K562 (cell line): ENCODE measurements around the gene CELA3B. TPM values are rescaled to one million over a fixed set of nuclear protein-coding genes. Genes with fewer than 3 reads are reported as not detected.

Experiments used
- ARID1B ChIP-seq: fragments of 450-650 bp; IDR thresholded peaks from 2 replicates; pipeline ENCODE4 v1.6.1; 2016; ENCODE audit warnings: antibody characterized with exemption, mild to moderate bottlenecking, inconsistent platforms
- BCLAF1 ChIP-seq, 2 experiments: fragments of 450-650 bp in 1 of 2; IDR thresholded peaks; 2 replicates each; pipeline ENCODE4 v1.6.1; 2011 to 2017; ENCODE audit warnings: low read depth in 2 of 2, antibody characterized with exemption in 1 of 2, borderline replicate concordance in 1 of 2, low read length in 1 of 2, mild to moderate bottlenecking in 1 of 2, mixed read lengths in 1 of 2; ENCODE audit not compliant: control insufficient read depth in 1 of 2
- CBFB ChIP-seq: sonication (generic); formaldehyde crosslinking; IDR thresholded peaks from 2 replicates; pipeline ENCODE4 v1.4.0; 2020; ENCODE audit warnings: mild to moderate bottlenecking, missing genetic modification reagents
- DPF2 ChIP-seq: fragments of 450-650 bp; IDR thresholded peaks from 2 replicates; pipeline ENCODE4 v1.6.1; 2016
- FOXJ2 ChIP-seq: fragments of 200-800 bp; sonication (Bioruptor generic); IDR thresholded peaks from 2 replicates; pipeline ENCODE4 v1.6.1; 2016; ENCODE audit warnings: missing genetic modification characterization, missing compliant biosample characterization
- GABPA ChIP-seq: fragments of 200-800 bp; sonication (Bioruptor generic); conservative IDR thresholded peaks from 2 replicates; pipeline ENCODE4 v1.6.1; 2016; ENCODE audit warnings: low read depth, missing genetic modification characterization, missing compliant biosample characterization
- JUN ChIP-seq, 2 experiments: sonication (generic) in 1 of 2; formaldehyde crosslinking in 1 of 2; IDR thresholded peaks; 2 replicates each; pipeline versions ENCODE4 v1.6.1 to v1.8.0; 2012 to 2022; ENCODE audit warnings: borderline replicate concordance in 2 of 2, mild to moderate bottlenecking in 2 of 2, improper control_type of control experiment in 1 of 2, low read depth in 1 of 2, low read length in 1 of 2, missing genetic modification reagents in 1 of 2
- MTA2 ChIP-seq: fragments of 450-650 bp; IDR thresholded peaks from 2 replicates; pipeline ENCODE4 v1.6.1; 2016; ENCODE audit warnings: low read depth
- MTA3 ChIP-seq: fragments of 450-650 bp; formaldehyde crosslinking; IDR thresholded peaks from 2 replicates; pipeline ENCODE4 v1.6.1; 2017; ENCODE audit warnings: mild to moderate bottlenecking, borderline replicate concordance
- NFIC ChIP-seq: fragments of 450-650 bp; IDR thresholded peaks from 2 replicates; pipeline ENCODE4 v1.6.1; 2017; ENCODE audit warnings: mild to moderate bottlenecking, inconsistent platforms
- PTBP1 ChIP-seq: fragments of 200-400 bp; formaldehyde crosslinking; IDR thresholded peaks from 2 replicates; pipeline ENCODE4 v1.6.1; 2017; ENCODE audit warnings: low read depth, low read length
- SMAD4 ChIP-seq: fragments of 250-450 bp; sonication (Bioruptor Pico); conservative IDR thresholded peaks from 2 replicates; pipeline ENCODE4 v1.8.0; 2021; ENCODE audit warnings: inconsistent platforms, mild to moderate bottlenecking, moderate library complexity
- SREBF1 ChIP-seq: fragments of 150-350 bp; IDR thresholded peaks from 2 replicates; pipeline ENCODE4 v1.6.1; 2014; ENCODE audit warnings: antibody characterized with exemption, low read depth, low read length, borderline replicate concordance
- ZNF134 ChIP-seq: fragments of 250-450 bp; sonication (Bioruptor Pico); conservative IDR thresholded peaks from 2 replicates; pipeline ENCODE4 v1.4.0; 2020
- ZNF239 ChIP-seq: fragments of 250-450 bp; sonication (Bioruptor Pico); IDR thresholded peaks from 2 replicates; pipeline ENCODE4 v1.4.0; 2020; ENCODE audit warnings: mild to moderate bottlenecking
- ZNF431 ChIP-seq: sonication (generic); formaldehyde crosslinking; IDR thresholded peaks from 2 replicates; pipeline ENCODE4 v1.8.0; 2022; ENCODE audit warnings: mild to moderate bottlenecking, missing genetic modification reagents
- ZNF561 ChIP-seq: fragments of 450-650 bp; formaldehyde crosslinking; conservative IDR thresholded peaks from 2 replicates; pipeline ENCODE4 v1.4.0; 2020; ENCODE audit warnings: mild to moderate bottlenecking, moderate library complexity
- polyA plus RNA-seq, 8 experiments: library from polyadenylated mRNA; depleted of rRNA in 4 of 8; stranded (reverse) in 5 of 8; unstranded in 3 of 8; fragments of >200 nt; fragmentation: Nextera tagmentation in 2 of 8; fragmentation: Illumina TruSeq in 1 of 8; extraction: Ambion mirVana in 2 of 8; extraction: Trizol in 1 of 8; gene quantifications; 2 replicates each; pipeline versions ENCODE4 v1.2.1 to v1.2.3, GENCODE V29; 2011 to 2014; ENCODE audit warnings: inconsistent platforms in 1 of 8, missing spikeins in 1 of 8
- total RNA-seq, 7 experiments: library from RNA; depleted of rRNA in 6 of 7; stranded (reverse); fragments of >200 nt in 6 of 7; fragmentation: Illumina TruSeq in 2 of 7; extraction: Trizol in 2 of 7; gene quantifications; 2 replicates each; pipeline versions ENCODE4 v1.2.1 to v1.2.3, GENCODE V29; 2011 to 2021; ENCODE audit warnings: low replicate concordance in 1 of 7
- TF ChIP-seq, protein P1 (sequence below): IDR thresholded peaks from 3 replicates; pipeline ENCODE4 v1.6.1; 2011; ENCODE audit warnings: borderline replicate concordance, mild to moderate bottlenecking; ENCODE audit not compliant: insufficient read length, insufficient read depth
- TF ChIP-seq, protein P2 (sequence below): fragments of 450-650 bp; formaldehyde crosslinking; IDR thresholded peaks from 2 replicates; pipeline ENCODE4 v1.4.0; 2020; ENCODE audit warnings: mild to moderate bottlenecking, mixed read lengths
- TF ChIP-seq, protein P3 (sequence below): sonication (generic); formaldehyde crosslinking; IDR thresholded peaks from 2 replicates; pipeline ENCODE4 v1.8.0; 2022; ENCODE audit warnings: missing genetic modification reagents, mild to moderate bottlenecking, borderline replicate concordance

CELA3B gene
- total and polyA plus RNA-seq, 9 of the 15 experiments (the other 6 are each of a cell fraction or from before 2014, with no cell fraction given), result 3.1 TPM; not detected in 8

DNA sequence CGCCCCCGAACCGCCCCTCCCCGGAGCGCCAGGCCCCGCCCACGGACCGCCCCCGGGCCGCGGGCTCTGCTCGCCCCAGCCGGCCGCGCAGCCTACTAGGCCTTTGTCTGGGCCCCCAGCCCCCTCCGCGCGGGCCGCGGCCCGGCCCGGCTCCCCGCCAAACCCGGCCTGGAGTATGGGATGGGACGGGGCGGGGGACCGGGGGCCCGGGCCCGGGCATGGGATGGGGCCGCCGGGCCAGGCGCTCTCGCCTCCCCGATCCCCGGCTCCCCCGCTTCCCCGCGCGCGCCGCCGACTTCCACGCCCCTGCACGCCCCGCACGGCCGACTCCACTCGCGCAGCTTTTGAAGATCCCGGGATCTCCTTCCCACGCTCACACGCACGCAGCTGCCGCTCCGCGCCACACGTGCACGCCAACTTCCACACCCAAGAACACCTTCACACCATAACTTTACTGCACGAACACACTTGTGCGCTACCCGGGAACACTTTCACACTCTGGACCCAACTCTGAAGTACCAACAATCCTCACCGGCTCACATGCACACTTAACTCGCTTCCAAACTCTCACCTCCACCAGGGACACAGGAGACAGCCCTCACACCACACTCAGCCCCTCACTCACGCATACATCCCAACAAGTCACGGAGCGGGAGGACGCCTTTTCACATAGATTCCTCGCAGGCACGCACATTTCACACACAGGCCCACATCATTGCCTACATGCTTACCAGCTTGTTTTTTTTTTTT is 39.3 kb upstream of the CELA3B start (continued):
- TF ChIP-seq ARID1B (peak; percentile 44; the same call in 1 of the 2 replicates), NFIC (peak; percentile 48), ZNF561 (no peak), ZNF134 (CRISPR knock-in tag) (no peak), SMAD4 (CRISPR knock-in tag) (peak; percentile 84), MTA2 (no peak), SREBF1 (no peak), ZNF239 (CRISPR knock-in tag) (no peak), FOXJ2 (no peak), CBFB (CRISPR knock-in tag) (no peak), DPF2 (peak; percentile 76; the same call in 1 of the 2 replicates), GABPA (no peak), ZNF431 (CRISPR knock-in tag) (peak; percentile 34; the same call in 1 of the 2 replicates), PTBP1 (no peak), BCLAF1 (IDR thresholded peaks at IDR 0.05; ENCODE audit: borderline replicate concordance in 1 of 2, control insufficient read depth in 1 of 2, low read depth in 2 of 2, low read length in 1 of 2) (no peak), JUN (IDR thresholded peaks at IDR 0.05; ENCODE audit: borderline replicate concordance, low read depth, low read length) (peak; percentile 9; the same call in 1 of the 2 replicates), JUN (CRISPR knock-in tag; IDR thresholded peaks at IDR 0.05; ENCODE audit: borderline replicate concordance) (no peak), MTA3 (peak; percentile 87)
- TF ChIP-seq, protein P1, sequence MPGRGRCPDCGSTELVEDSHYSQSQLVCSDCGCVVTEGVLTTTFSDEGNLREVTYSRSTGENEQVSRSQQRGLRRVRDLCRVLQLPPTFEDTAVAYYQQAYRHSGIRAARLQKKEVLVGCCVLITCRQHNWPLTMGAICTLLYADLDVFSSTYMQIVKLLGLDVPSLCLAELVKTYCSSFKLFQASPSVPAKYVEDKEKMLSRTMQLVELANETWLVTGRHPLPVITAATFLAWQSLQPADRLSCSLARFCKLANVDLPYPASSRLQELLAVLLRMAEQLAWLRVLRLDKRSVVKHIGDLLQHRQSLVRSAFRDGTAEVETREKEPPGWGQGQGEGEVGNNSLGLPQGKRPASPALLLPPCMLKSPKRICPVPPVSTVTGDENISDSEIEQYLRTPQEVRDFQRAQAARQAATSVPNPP, result no peak
- TF ChIP-seq, protein P2, sequence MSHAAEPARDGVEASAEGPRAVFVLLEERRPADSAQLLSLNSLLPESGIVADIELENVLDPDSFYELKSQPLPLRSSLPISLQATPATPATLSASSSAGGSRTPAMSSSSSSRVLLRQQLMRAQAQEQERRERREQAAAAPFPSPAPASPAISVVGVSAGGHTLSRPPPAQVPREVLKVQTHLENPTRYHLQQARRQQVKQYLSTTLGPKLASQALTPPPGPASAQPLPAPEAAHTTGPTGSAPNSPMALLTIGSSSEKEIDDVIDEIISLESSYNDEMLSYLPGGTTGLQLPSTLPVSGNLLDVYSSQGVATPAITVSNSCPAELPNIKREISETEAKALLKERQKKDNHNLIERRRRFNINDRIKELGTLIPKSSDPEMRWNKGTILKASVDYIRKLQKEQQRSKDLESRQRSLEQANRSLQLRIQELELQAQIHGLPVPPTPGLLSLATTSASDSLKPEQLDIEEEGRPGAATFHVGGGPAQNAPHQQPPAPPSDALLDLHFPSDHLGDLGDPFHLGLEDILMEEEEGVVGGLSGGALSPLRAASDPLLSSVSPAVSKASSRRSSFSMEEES (CRISPR knock-in tag), result no peak
- TF ChIP-seq, protein P3, sequence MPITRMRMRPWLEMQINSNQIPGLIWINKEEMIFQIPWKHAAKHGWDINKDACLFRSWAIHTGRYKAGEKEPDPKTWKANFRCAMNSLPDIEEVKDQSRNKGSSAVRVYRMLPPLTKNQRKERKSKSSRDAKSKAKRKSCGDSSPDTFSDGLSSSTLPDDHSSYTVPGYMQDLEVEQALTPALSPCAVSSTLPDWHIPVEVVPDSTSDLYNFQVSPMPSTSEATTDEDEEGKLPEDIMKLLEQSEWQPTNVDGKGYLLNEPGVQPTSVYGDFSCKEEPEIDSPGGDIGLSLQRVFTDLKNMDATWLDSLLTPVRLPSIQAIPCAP (CRISPR knock-in tag), result no peak
